Cardiac fibroblast (primary cell): ENCODE results near the gene C3orf33.

Source experiments
- DNase-seq, 2 donors: peaks; one replicate each; pipeline versions ENCODE4 v3.0.0 to v3.0.0-alpha.2; 2010; ENCODE audit warnings: low read depth in 2 of 2
- H3K4me3 ChIP-seq, 2 donors: replicated peaks in 1 of 2; 1 replicate in 1 of 2; 2 replicates in 1 of 2; pipeline ENCODE4 v1.5.1; 2011; ENCODE audit warnings: low read depth in 2 of 2, low read length in 2 of 2, mild to moderate bottlenecking in 2 of 2, moderate library complexity in 1 of 2
- TF ChIP-seq, protein P1 (sequence below): IDR thresholded peaks from one replicate; pipeline ENCODE4 v1.5.1; 2011; ENCODE audit warnings: low read depth, mild to moderate bottlenecking, low read length, inconsistent platforms

The C3orf33 gene

DNA sequence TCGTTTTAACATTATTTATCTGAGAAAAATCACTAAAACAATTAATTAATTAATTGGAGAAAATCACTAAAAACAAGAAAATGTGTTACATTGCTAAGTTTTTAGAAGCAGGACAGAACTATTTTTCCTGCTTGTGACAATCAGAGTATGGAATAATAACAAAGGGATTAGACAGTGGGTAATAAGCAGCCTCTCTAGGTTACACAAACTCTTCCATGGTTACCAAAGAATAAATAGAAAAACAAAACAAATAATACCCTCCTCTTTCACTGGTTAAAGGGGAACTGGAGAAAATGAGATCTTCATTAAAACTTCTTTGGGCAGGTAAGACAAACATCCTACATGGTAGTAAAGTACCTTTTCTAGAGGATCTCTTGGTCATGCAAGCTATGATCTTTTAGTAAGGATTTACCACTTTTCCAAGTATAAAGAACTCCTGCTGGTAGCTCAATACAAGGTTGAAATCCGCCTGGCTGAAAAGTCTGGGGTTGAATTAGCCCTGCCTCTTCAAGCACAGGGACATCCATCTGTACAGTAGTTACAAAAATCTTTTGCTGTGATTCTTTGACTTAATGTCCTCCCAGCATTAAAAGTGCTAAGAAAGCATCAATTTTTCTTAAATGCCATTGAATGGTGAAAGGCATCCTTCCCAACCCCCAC is 58.7 kb downstream of the C3orf33 start:
- no peak for DNase-seq
- TF ChIP-seq, protein P1, sequence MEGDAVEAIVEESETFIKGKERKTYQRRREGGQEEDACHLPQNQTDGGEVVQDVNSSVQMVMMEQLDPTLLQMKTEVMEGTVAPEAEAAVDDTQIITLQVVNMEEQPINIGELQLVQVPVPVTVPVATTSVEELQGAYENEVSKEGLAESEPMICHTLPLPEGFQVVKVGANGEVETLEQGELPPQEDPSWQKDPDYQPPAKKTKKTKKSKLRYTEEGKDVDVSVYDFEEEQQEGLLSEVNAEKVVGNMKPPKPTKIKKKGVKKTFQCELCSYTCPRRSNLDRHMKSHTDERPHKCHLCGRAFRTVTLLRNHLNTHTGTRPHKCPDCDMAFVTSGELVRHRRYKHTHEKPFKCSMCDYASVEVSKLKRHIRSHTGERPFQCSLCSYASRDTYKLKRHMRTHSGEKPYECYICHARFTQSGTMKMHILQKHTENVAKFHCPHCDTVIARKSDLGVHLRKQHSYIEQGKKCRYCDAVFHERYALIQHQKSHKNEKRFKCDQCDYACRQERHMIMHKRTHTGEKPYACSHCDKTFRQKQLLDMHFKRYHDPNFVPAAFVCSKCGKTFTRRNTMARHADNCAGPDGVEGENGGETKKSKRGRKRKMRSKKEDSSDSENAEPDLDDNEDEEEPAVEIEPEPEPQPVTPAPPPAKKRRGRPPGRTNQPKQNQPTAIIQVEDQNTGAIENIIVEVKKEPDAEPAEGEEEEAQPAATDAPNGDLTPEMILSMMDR, result no peak
- H3K4me3 ChIP-seq, result no peak overlapping the region

DNA sequence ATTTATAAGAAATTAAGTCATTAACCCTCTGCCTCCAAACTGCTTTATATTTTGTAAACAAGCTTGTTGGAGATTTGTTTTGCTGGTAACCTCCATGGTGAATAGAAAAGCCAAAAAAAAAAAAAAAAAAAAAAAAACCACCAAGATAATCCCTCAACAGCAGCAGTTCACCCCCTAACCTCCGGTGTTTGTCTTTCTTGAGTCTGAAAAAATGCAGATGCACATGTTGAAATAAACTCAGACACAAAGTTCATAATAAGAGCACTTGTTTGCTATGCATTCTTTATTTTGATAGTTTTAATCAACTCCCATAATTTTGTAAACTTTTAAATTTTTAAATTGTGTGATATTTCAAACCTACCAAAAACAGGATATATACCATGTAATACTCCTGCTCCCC is 59.4 kb downstream of the C3orf33 start:
- TF ChIP-seq, protein P1, result no peak
- no peak overlapping the region for H3K4me3 ChIP-seq
- DNase-seq, result no peak

DNA sequence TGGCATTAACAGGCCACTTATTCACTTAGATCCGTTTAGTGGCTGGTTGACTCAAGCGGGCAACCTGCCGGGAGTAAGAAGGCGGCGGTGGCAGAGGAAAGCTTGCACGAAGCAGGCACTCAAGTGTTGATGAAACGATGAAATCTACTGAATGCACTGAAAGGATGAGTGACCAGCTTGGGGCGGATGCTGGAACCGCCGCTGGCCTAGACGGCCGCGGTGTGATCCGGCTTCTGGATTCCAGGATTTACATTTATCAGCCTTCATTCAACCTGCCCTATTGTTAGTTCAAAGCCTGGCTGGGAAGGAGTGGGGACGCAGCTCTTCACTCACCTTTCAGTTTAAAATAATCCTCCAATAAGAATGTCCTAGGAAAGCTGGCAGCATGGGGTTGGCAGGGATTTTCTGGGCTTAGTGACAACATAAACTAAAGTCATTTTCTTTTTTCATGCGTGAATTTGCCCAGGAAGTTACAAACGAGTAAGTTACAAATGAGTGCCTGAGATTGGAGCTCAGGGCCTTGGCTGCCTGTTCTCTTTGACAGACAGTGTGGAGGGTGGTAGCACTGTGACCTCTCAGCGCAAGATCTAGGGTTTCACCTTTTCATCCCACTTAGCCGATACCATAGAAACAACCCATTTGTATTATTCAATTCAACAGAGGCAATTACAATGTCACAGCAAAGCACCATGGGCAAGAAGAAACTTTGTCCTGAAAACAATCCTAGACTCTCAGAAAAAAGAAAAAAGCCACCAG is 60.1 kb downstream of the C3orf33 start:
- no peak overlapping the region for H3K4me3 ChIP-seq
- DNase-seq, result no peak
- TF ChIP-seq, protein P1, result no peak

DNA sequence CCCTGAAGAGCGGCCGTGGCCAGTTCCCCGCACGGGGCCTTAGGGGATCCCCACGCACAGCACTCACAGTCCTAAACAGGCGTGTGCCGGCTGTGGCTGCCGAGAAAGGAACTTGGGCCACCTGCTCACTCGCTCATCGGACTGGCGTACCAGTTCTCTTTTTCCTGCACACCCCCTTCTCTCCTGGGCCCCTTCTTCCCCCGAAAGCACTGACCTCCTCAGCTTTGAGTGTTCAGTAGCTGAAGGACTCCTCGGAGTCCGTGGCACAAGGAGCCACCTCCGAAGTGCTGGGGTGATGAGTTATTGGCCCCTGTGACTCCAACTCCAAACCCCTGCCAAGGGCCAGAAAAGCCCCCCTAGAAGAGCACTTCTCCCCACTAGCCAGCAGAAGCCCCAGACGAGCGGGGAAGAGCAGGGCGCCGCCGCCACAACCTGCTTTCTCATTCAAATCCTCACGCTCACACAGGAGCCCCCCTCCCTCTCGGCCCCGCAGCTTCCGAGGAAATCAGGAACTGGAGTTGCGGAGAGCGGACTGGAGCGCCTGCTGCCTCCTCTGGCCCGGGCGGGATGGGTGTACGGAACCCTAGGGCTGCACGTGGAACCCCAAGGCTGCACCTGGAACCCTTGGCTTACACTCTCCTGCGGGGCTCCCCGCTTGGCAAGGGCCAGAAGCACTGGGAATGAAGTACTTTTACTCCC is 61.3 kb downstream of the C3orf33 start, which contains the start of gene PLCH1:
Gene PLCH1 (minus strand): TSS at position 446 of the 699 bp plus-strand sequence. CDS start 40,847 bp downstream, outside the sequence.
- TF ChIP-seq, protein P1, result no peak
- DNase-seq, result peak; percentile 52 to 55

DNA sequence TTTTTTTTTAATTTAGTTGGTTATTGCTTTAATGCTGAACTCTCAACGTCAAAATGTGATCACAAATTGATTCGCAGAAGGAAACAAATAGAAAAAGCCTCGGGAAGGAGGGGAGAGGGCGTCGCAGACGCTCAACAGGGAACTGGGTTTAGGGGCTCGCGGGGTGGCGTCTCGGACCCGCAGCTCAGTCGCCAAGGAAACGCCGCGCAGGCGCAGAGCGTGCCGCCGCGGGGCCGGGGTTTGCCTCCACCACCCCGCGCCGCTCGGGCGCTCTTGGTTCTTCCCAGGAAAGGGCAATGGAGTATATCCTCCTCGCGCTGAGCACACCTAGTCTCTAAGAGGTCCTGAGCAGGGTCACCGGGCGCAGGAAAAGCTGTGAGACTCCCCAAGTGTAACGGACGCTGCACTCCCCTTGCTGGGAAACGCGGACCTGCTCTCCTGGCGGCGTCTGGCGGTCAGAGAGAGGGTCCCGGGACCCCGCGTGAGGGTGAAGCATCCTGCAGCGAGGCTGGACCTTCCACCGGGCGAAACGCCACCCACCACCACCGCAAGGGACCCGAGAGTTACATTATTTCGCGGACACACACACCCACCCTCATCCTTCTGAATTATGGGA is 62.0 kb downstream of the C3orf33 start:
- DNase-seq, result peak; percentile 16 to 26
- peak overlapping the region; percentile 66 to 67 for H3K4me3 ChIP-seq
- TF ChIP-seq, protein P1, result no peak

More for the DNA sequence above, 61.3 kb downstream of the C3orf33 start, which contains the start of gene PLCH1:
- peak within 1 kb of the TSS; percentile 66 to 67 for H3K4me3 ChIP-seq

DNA sequence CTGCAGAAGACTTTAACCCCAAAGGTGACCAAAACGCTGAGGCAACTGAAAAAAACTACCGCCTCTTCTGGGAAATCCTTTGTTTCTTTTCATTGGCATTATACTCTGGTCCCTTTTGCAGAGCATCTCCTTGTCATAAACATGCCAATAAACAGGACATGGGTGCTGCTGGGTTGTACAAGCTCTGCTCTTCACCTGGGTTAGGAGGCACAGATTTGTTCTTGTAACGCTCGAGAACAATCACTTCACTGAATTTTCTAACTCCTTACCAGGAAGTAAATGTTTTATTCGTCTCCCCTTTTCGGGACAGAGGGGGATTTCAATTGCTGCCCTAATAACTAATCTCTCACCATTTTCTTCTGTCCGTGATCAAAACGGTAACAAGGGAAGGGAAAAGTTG is 62.5 kb downstream of the C3orf33 start:
- peak overlapping the region; percentile 66 to 67 for H3K4me3 ChIP-seq
- no peak for DNase-seq
- TF ChIP-seq, protein P1, result no peak
